Gastroesophageal sphincter (tissue), 3 donors: ENCODE results near the gene TCEANC2.

Experiments
- EP300 ChIP-seq: sonication (generic); formaldehyde crosslinking; IDR thresholded peaks from one replicate; pipeline ENCODE4 v1.6.1; 2017; ENCODE audit warnings: antibody characterized with exemption, mild to moderate bottlenecking
- POLR2A ChIP-seq, 2 donors: fragments of 450-650 bp; IDR thresholded peaks; one replicate each; pipeline ENCODE4 v1.6.1; 2017; ENCODE audit warnings: antibody characterized with exemption in 2 of 2, mild to moderate bottlenecking in 2 of 2, moderate library complexity in 1 of 2
- POLR2AphosphoS5 ChIP-seq: sonication (generic); formaldehyde crosslinking; IDR thresholded peaks from one replicate; pipeline ENCODE4 v1.6.1; 2017; ENCODE audit warnings: antibody characterized with exemption
- TF ChIP-seq, protein P1 (sequence below), 4 experiments: fragments of 200-600 bp in 2 of 4; fragments of 450-650 bp in 2 of 4; sonication (generic) in 1 of 4; IDR thresholded peaks; one replicate each; pipeline ENCODE4 v1.5.1; 2017 to 2019; ENCODE audit warnings: antibody characterized with exemption in 4 of 4, mild to moderate bottlenecking in 2 of 4, moderate library complexity in 2 of 4

DNA sequence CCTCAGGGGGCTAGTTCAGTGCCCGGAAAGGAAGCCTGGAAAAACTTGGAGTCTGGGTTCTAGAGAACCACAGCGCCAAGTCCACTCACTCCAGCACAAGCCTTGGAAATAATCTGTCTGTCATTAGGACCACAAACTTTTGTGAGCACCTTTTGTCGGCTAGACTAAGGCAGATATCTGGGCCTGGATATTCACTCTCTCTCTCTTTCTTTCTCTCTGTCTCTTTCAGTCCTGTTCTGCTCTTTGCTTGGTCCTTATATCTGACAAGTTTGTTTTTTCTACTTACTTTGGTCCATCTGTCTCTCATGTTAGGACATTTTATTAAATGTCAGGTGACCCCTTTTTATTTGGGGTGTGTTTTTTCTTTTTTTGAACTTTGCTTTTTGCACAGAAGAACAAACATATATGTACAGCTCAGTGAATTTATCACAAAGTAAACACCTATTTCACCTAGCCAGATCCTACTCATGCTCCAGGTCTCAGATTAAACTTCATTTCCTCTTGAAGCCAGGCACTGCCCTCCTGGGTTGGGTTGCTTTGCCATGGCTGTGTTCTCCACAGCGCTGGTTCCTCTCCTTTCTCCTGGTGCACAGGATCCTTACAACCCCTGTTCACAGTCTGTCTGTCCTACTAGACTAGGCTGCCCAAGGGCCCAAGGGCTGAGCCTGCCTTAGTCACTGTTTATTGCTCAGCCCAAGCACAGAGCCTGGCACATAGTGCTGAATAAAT lies 40.8 kb downstream of the TCEANC2 start:
- TF ChIP-seq POLR2A (IDR thresholded peaks at IDR 0.05) (no peak), EP300 (no peak), POLR2AphosphoS5 (no peak)
- TF ChIP-seq, protein P1, sequence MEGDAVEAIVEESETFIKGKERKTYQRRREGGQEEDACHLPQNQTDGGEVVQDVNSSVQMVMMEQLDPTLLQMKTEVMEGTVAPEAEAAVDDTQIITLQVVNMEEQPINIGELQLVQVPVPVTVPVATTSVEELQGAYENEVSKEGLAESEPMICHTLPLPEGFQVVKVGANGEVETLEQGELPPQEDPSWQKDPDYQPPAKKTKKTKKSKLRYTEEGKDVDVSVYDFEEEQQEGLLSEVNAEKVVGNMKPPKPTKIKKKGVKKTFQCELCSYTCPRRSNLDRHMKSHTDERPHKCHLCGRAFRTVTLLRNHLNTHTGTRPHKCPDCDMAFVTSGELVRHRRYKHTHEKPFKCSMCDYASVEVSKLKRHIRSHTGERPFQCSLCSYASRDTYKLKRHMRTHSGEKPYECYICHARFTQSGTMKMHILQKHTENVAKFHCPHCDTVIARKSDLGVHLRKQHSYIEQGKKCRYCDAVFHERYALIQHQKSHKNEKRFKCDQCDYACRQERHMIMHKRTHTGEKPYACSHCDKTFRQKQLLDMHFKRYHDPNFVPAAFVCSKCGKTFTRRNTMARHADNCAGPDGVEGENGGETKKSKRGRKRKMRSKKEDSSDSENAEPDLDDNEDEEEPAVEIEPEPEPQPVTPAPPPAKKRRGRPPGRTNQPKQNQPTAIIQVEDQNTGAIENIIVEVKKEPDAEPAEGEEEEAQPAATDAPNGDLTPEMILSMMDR (IDR thresholded peaks at IDR 0.05), result no peak
